Hematopoietic multipotent progenitor cell treated with erythropoietin and hydrocortisone succinate and interleukin-3 and kit ligand, for 17 days (in vitro differentiated cells): ENCODE measurements around the gene RAB44.
"Not testable (repeated sequence)": the region's sequence is repeated elsewhere in the genome, so short reads cannot be mapped to it uniquely, and the experiment has no call there.

ENCODE experiments used
- DNase-seq: peaks from one replicate; pipeline ENCODE4 v3.0.0-alpha.2; 2015; ENCODE audit warnings: low spot score

RAB44 gene

GRCh38 chr6:36685926-36686667, 11.5 kb upstream of the RAB44 start:
- peak; percentile 18 for DNase-seq

- DNase-seq, result no peak
Observed at GRCh38 chr6:36686668-36687513, 10.7 kb upstream of the RAB44 start.

- DNase-seq, result no peak
Observed at GRCh38 chr6:36688063-36688738, 9.4 kb upstream of the RAB44 start.

- no peak for DNase-seq
Observed at GRCh38 chr6:36688739-36689075, 8.9 kb upstream of the RAB44 start.

- DNase-seq, result no peak
Observed at GRCh38 chr6:36691011-36691410, 6.6 kb upstream of the RAB44 start.

- no peak for DNase-seq
Observed at GRCh38 chr6:36691612-36692011, 6.0 kb upstream of the RAB44 start.

GRCh38 chr6:36692220-36692619, 5.4 kb upstream of the RAB44 start:
- no peak for DNase-seq

- DNase-seq, result no peak
Observed at GRCh38 chr6:36692861-36693702, 4.5 kb upstream of the RAB44 start.

GRCh38 chr6:36694616-36695015, 3.0 kb upstream of the RAB44 start:
- DNase-seq, result no peak

GRCh38 chr6:36695414-36695813, 2.2 kb upstream of the RAB44 start:
- no peak for DNase-seq

- no peak for DNase-seq
Observed at GRCh38 chr6:36698196-36698595, 570 bp downstream of the RAB44 start.

GRCh38 chr6:36698871-36699271, 1.2 kb downstream of the RAB44 start:
- no peak for DNase-seq

GRCh38 chr6:36699348-36699747, 1.7 kb downstream of the RAB44 start:
- DNase-seq, result no peak

GRCh38 chr6:36700071-36700812, 2.6 kb downstream of the RAB44 start:
- no peak for DNase-seq

GRCh38 chr6:36700831-36701230, 3.2 kb downstream of the RAB44 start:
- no peak for DNase-seq

GRCh38 chr6:36701401-36701991, 3.9 kb downstream of the RAB44 start:
- DNase-seq, result no peak

- DNase-seq, result no peak
Observed at GRCh38 chr6:36702656-36703055, 5.0 kb downstream of the RAB44 start.

GRCh38 chr6:36703081-36703606, 5.5 kb downstream of the RAB44 start:
- DNase-seq, result no peak

GRCh38 chr6:36703982-36704381, 6.4 kb downstream of the RAB44 start:
- no peak for DNase-seq

- DNase-seq, result not testable (repeated sequence)
Observed at GRCh38 chr6:36704961-36705577, 7.4 kb downstream of the RAB44 start.
